T-helper 17 cell (primary cell): Measurements from ENCODE around the gene PTMS. TPM values are rescaled to one million over a fixed set of nuclear protein-coding genes. Genes with fewer than 3 reads are reported as not detected.

ENCODE experiments used
- ATAC-seq: fragments of 150-1000 bp; cut with Tn5 transposase; 2 replicates; pipeline ENCODE4 v1.10.0; 2021; ENCODE audit warnings: mild to moderate bottlenecking, moderate library complexity
- DNase-seq, 3 donors: peaks; one replicate each; pipeline versions ENCODE4 v3.0.0 to v3.0.0-alpha.2; 2020 to 2021
- H3K9me3 ChIP-seq: one replicate; pipeline ENCODE4 v1.7.0; 2013; ENCODE audit warnings: low read length, mild to moderate bottlenecking; ENCODE audit not compliant: control insufficient read depth, poor library complexity, severe bottlenecking
- H3K27ac Mint-ChIP-seq: one replicate; pipeline ENCODE4 v1.8.0; 2022; ENCODE audit warnings: mild to moderate bottlenecking, moderate library complexity, mixed read lengths
- H3K27me3 Mint-ChIP-seq: one replicate; pipeline ENCODE4 v1.8.0; 2022; ENCODE audit warnings: mixed read lengths
- H3K36me3 Mint-ChIP-seq: one replicate; pipeline ENCODE4 v1.8.0; 2022; ENCODE audit warnings: low read depth, mixed read lengths
- H3K4me1 Mint-ChIP-seq: one replicate; pipeline ENCODE4 v1.8.0; 2022; ENCODE audit warnings: mild to moderate bottlenecking, mixed read lengths
- H3K4me3 Mint-ChIP-seq: one replicate; pipeline ENCODE4 v1.8.0; 2022; ENCODE audit warnings: mild to moderate bottlenecking, moderate library complexity, mixed read lengths
- total RNA-seq, 4 donors: library from RNA in 2 of 4; stranded (reverse) in 2 of 4; gene quantifications; one replicate each; pipeline ENCODE4 v1.2.3 and lab custom pipeline; 2022 to 2026

PTMS gene
- total RNA-seq, 2 donors from 2014 or later: 7.0 to 12.0 TPM

GRCh38 chr12:6792522-6793201 lies 26.5 kb downstream of the PTMS start:
- peaks cover 63% of the 10 kb centered on the region for H3K4me1 Mint-ChIP-seq
- H3K36me3 Mint-ChIP-seq: peaks cover 15% of the 10 kb centered on the region
- ATAC-seq: peak; percentile 63
- peak overlapping the region; percentile 99 for H3K27ac Mint-ChIP-seq
- no peaks in the 10 kb centered on the region for H3K27me3 Mint-ChIP-seq
- peak in 1 of 3 donors; percentile 32 for DNase-seq
- peak overlapping the region; percentile 100 for H3K4me3 Mint-ChIP-seq
- no peaks in the 10 kb centered on the region for H3K9me3 ChIP-seq

- peak overlapping the region; percentile 83 for H3K27ac Mint-ChIP-seq
- peaks cover 62% of the 10 kb centered on the region for H3K4me1 Mint-ChIP-seq
- H3K9me3 ChIP-seq: no peaks in the 10 kb centered on the region
- H3K27me3 Mint-ChIP-seq: no peaks in the 10 kb centered on the region
- H3K36me3 Mint-ChIP-seq: peaks cover 18% of the 10 kb centered on the region
- ATAC-seq (no peak), DNase-seq (no peak)
- H3K4me3 Mint-ChIP-seq: peak overlapping the region; percentile 43
These were observed 28.9 kb downstream of the PTMS start for GRCh38 chr12:6795088-6795487.

- peaks cover 59% of the 10 kb centered on the region for H3K4me1 Mint-ChIP-seq
- H3K9me3 ChIP-seq: no peaks in the 10 kb centered on the region
- DNase-seq (no peak), ATAC-seq (no peak)
- no peaks in the 10 kb centered on the region for H3K27me3 Mint-ChIP-seq
- H3K4me3 Mint-ChIP-seq: peak overlapping the region; percentile 57
- H3K36me3 Mint-ChIP-seq: peaks cover 18% of the 10 kb centered on the region
- peak overlapping the region; percentile 83 for H3K27ac Mint-ChIP-seq
These were observed 30.4 kb downstream of the PTMS start for GRCh38 chr12:6796576-6796975.

- Mint-ChIP-seq H3K27me3 (no peaks in the 10 kb centered on the region), H3K4me3 (no peak overlapping the region), H3K36me3 (peaks cover 13% of the 10 kb centered on the region), H3K4me1 (peaks cover 40% of the 10 kb centered on the region), H3K27ac (peak overlapping the region; percentile 88)
- ATAC-seq (no peak), DNase-seq (no peak)
- no peaks in the 10 kb centered on the region for H3K9me3 ChIP-seq
These were observed 33.0 kb downstream of the PTMS start for GRCh38 chr12:6799147-6799546.

GRCh38 chr12:6807170-6807569 lies 41.0 kb downstream of the PTMS start:
- DNase-seq: no peak
- H3K36me3 Mint-ChIP-seq: peaks cover 8% of the 10 kb centered on the region
- no peaks in the 10 kb centered on the region for H3K27me3 Mint-ChIP-seq
- peaks cover 19% of the 10 kb centered on the region for H3K4me1 Mint-ChIP-seq
- H3K4me3 Mint-ChIP-seq: no peak overlapping the region
- H3K9me3 ChIP-seq: no peaks in the 10 kb centered on the region
- no peak overlapping the region for H3K27ac Mint-ChIP-seq
- no peak for ATAC-seq

GRCh38 chr12:6809056-6809455 lies 42.9 kb downstream of the PTMS start:
- Mint-ChIP-seq H3K27me3 (no peaks in the 10 kb centered on the region), H3K4me1 (peaks cover 18% of the 10 kb centered on the region), H3K4me3 (no peak overlapping the region), H3K36me3 (peaks cover 11% of the 10 kb centered on the region), H3K27ac (peak overlapping the region; percentile 93)
- no peaks in the 10 kb centered on the region for H3K9me3 ChIP-seq
- ATAC-seq: no peak
- DNase-seq: no peak

- Mint-ChIP-seq H3K36me3 (peaks cover 7% of the 10 kb centered on the region), H3K4me1 (peaks cover 16% of the 10 kb centered on the region), H3K4me3 (no peak overlapping the region), H3K27me3 (no peaks in the 10 kb centered on the region), H3K27ac (peak overlapping the region; percentile 93)
- ATAC-seq: no peak
- no peak for DNase-seq
- H3K9me3 ChIP-seq: no peaks in the 10 kb centered on the region
These were observed 44.6 kb downstream of the PTMS start for GRCh38 chr12:6810758-6811157.

GRCh38 chr12:6813363-6813762 lies 47.2 kb downstream of the PTMS start:
- ATAC-seq (no peak), DNase-seq (no peak)
- Mint-ChIP-seq H3K4me3 (no peak overlapping the region), H3K27me3 (no peaks in the 10 kb centered on the region), H3K27ac (no peak overlapping the region), H3K4me1 (peaks cover 19% of the 10 kb centered on the region), H3K36me3 (peaks cover 13% of the 10 kb centered on the region)
- H3K9me3 ChIP-seq: no peaks in the 10 kb centered on the region

- no peak overlapping the region for H3K4me3 Mint-ChIP-seq
- DNase-seq (no peak), ATAC-seq (no peak)
- H3K27ac Mint-ChIP-seq: no peak overlapping the region
- H3K4me1 Mint-ChIP-seq: peaks cover 18% of the 10 kb centered on the region
- H3K36me3 Mint-ChIP-seq: peaks cover 14% of the 10 kb centered on the region
- no peaks in the 10 kb centered on the region for H3K27me3 Mint-ChIP-seq
- H3K9me3 ChIP-seq: no peaks in the 10 kb centered on the region
These were observed 50.4 kb downstream of the PTMS start for GRCh38 chr12:6816598-6816997.

GRCh38 chr12:6817098-6817497 lies 50.9 kb downstream of the PTMS start:
- H3K36me3 Mint-ChIP-seq: peaks cover 14% of the 10 kb centered on the region
- H3K27ac Mint-ChIP-seq: peak overlapping the region; percentile 16

GRCh38 chr12:6817662-6818157 lies 51.5 kb downstream of the PTMS start:
- H3K9me3 ChIP-seq: no peaks in the 10 kb centered on the region
- Mint-ChIP-seq H3K27me3 (no peaks in the 10 kb centered on the region), H3K4me1 (peaks cover 21% of the 10 kb centered on the region), H3K27ac (peak overlapping the region; percentile 16), H3K36me3 (peaks cover 14% of the 10 kb centered on the region), H3K4me3 (peak overlapping the region; percentile 8)
- no peak for DNase-seq
- ATAC-seq: no peak

More at GRCh38 chr12:6817098-6817497, 50.9 kb downstream of the PTMS start:
- peaks cover 21% of the 10 kb centered on the region for H3K4me1 Mint-ChIP-seq
- DNase-seq (no peak), ATAC-seq (no peak)
- no peaks in the 10 kb centered on the region for H3K27me3 Mint-ChIP-seq
- H3K4me3 Mint-ChIP-seq: no peak overlapping the region
- H3K9me3 ChIP-seq: no peaks in the 10 kb centered on the region

GRCh38 chr12:6818222-6818621 lies 52.1 kb downstream of the PTMS start:
- no peaks in the 10 kb centered on the region for H3K9me3 ChIP-seq
- Mint-ChIP-seq H3K27me3 (no peaks in the 10 kb centered on the region), H3K4me1 (peaks cover 21% of the 10 kb centered on the region), H3K4me3 (no peak overlapping the region), H3K27ac (peak overlapping the region; percentile 16), H3K36me3 (peaks cover 14% of the 10 kb centered on the region)
- DNase-seq (no peak), ATAC-seq (no peak)

- H3K27me3 Mint-ChIP-seq: no peaks in the 10 kb centered on the region
- no peak overlapping the region for H3K27ac Mint-ChIP-seq
- peaks cover 14% of the 10 kb centered on the region for H3K36me3 Mint-ChIP-seq
- peaks cover 21% of the 10 kb centered on the region for H3K4me1 Mint-ChIP-seq
- DNase-seq: no peak
- H3K9me3 ChIP-seq: no peaks in the 10 kb centered on the region
- peak overlapping the region; percentile 9 for H3K4me3 Mint-ChIP-seq
- no peak for ATAC-seq
These were observed 52.5 kb downstream of the PTMS start for GRCh38 chr12:6818645-6819044.
